GM10266 (cell line): ENCODE data around the gene RBM20.
"Not testable (repeated sequence)": the region's sequence is repeated elsewhere in the genome, so short reads cannot be mapped to it uniquely, and the experiment has no call there.

Experiments used
- DNase-seq: peaks from one replicate; pipeline ENCODE4 v3.0.0; 2012; ENCODE audit errors: extremely low spot score
- CTCF ChIP-seq: IDR thresholded peaks from 2 replicates; pipeline ENCODE4 v1.5.1; 2012; ENCODE audit warnings: mild to moderate bottlenecking, low read depth; ENCODE audit not compliant: control insufficient read depth, insufficient read depth; ENCODE audit errors: missing control alignments

RBM20 gene

DNA sequence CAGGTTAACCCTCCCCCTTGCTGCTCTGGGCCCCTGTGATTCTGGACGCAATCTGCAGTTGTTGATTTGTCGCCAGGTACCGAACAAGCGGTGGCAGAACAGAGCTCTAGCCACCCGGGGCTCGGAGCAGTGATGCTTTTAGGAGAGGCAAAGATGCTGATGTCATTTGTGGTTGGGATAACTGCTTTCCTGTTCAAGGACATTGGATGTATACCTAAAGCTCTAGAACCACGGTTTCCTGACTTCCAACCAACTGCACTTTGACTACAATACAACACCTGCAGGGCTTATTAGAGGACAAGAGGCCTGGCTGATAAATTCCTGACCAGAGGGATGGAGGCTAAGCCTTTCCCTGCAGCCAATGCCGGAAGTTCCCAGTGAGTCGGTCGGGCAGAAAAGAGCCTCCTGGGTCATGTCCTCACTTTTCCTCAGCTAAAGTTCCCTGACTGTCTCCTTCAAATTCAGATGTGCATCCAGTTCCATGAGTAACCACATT lies 6.5 kb upstream of the RBM20 start:
- TF ChIP-seq CTCF = no peak
- DNase-seq = no peak

DNA sequence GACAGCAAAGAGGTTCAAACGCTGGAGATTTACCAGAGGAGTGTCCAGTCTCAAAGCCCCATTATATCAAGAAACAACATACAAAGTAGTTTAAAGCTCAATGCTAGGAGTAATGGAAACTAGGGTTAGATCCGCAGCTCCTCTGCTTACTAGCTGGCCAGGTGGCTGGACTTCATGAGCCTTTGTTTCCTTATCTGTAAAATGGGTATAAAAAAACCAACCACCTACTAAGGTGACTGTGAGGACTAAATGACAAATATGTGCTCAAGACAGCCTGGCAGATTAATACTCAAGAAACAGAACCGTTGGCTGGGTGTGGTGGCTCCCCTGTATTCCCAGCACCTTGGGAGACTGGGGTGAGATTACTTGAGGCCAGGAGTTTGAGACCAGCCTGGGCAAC lies 5.8 kb upstream of the RBM20 start:
- TF ChIP-seq CTCF = no peak
- DNase-seq = no peak

DNA sequence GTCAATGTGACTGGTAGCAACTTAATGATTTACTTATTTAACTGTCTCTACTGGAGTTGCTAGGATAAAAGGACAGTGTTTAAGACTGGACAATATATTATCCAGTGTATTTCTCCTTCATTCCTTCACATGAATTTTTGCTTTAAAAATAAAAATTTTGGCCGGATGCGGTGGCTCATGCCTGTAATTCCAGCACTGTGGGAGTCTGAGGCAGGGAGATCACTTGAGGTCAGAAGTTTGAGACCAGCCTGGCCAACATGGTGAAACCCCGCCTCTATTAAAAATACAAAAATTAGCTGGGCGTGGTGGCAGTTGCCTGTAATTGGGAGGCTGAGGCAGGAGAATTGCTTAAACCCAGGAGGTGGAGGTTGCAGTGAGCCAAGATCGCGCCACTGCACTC lies 5.1 kb upstream of the RBM20 start:
- DNase-seq = not testable (repeated sequence)

DNA sequence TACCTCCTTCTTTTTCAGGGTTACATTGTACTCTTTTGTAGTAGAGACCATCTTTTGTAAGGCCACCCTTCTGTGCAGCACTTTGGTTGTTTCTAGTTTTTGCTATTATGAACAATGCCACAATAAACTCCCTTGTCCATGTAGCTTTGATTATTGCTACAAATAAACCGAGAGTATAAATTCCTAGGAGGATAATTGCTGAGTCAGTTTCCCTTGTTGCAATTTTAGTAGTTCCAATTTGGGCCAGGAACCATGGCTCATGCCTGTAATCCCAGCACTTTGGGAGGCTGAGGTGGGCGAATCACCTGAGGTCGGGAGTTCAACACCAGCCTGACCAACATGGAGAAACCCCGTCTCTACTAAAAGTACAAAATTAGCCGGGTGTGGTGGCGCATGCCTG lies 4.3 kb upstream of the RBM20 start:
- DNase-seq = not testable (repeated sequence)

DNA sequence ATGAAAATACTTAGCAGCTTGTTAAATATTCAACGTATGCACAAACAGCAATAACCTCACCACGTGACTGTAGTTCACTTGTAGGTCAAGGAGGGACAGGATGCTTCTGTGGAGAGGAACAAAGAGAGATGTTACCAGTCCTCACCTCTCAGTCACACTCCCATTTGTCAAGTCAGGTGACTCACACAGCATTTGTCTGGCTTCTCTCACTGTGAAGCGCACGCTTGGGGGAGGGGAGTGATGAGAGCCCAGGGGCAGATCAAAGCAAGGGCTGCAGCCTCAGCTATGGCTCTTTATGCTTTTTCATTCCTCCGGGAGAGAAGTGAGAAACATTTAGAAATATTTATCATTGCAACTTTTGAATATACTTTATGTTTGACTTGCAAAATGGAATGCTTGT lies 2.9 kb upstream of the RBM20 start:
- no peak for DNase-seq
- TF ChIP-seq CTCF = no peak

GRCh38 chr10:110642204-110643034 lies 1.7 kb upstream of the RBM20 start:
- no peak for TF ChIP-seq CTCF
- DNase-seq = no peak

DNA sequence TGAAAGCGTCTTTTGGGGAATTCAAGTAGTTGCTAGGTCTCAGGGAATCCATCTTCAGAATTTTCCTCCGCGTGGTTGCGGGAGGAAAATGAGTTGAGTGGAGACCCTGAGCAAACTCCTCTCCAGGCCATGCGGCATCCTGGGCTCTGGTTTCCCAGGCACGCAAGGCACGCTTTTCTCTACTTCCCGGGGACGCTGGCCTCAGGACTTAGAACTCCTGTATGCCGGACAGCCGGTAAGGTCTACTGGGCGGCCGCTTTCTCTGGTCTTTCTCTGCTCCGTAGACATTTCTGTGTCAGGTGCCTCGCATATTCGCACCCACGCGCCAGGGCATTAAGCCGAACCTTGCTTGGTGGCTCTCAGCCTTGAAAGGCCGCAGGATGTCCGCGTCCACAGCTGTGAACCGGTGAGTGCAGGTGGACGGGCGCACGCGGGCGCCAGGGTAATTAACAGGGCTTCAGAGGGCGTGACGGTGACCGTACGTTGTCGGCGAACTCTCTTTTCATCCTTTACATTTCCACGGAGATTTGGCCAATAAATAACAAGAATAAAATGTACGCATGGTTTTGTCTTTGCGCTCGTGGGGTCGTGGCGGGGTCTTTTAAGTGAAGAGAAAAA lies 992 bp upstream of the RBM20 start:
- DNase-seq = no peak
- TF ChIP-seq CTCF = no peak

DNA sequence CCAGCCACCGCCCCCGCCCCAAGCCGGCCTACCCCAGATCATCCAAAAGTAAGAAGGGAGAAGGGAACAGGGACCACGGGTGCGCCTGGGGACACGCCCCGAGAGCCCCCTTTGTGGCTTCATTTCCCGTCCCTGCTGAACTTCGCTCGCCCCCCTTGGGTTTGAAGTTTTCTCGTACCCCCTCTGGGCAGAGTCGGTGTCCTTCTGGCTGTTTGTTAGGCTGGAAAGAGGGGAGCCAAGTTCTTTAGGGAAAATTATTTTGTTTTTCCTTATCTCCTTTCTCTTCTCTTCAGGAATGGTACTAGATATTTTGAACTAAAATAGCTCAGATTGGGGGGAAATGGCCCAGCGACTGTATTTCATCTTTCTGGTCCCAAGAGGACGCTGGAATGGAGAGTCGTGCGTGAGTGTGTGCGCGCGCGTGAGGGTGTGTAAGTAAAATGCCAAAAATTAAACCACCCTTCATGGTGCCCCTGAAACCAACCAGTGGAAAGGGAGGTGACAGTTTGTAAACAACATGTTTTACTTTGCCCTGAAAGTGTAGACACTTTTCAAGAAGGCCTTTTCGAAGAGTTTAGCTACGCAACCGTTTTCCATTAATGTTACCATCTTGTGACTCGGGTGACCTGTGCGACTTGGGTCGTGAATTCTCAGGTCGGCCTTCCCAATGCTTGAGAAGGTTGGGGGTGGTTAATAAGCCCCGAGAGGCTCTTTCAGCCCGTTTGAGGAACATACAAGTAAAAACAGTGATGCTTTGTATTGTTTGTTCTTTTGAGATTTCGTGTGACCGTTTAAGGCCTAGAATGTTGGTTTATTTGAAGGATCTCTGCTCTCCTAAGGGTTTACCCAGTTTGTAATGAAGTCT lies 694 bp downstream of the RBM20 start:
- no peak for DNase-seq
- TF ChIP-seq CTCF = no peak
